ENCODE measurements around the gene IMMT.
"Not testable (repeated sequence)": the region's sequence is repeated elsewhere in the genome, so short reads cannot be mapped to it uniquely, and the experiment has no call there.

IMMT gene

GRCh38 chr2:86195055-86195807 lies at the start of gene IMMT:
Gene IMMT (minus strand): TSS chr2:86195462. CDS start chr2:86195382, 80 bp downstream.
- DNase-seq = peak; percentile 98

DNA sequence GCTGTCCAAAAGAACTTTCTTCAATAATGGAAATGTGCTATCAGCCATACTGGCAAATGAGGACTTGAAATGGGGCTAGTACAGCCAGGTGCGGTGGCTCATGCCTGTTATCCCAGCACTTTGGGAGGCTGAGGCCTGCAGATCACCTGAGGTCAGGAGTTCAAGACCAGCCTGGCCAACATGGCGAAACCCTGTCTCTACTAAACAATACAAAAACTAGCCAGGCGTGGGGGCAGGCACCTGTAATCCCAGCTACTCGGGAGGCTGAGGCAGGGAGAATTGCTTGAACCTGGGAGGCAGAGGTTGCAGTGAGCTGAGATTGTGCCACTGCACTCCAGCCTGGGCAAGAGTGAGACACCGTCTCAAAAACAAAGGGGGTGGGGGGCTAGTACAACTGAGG lies 49.5 kb upstream of the IMMT start:
- not testable (repeated sequence) for DNase-seq

DNA sequence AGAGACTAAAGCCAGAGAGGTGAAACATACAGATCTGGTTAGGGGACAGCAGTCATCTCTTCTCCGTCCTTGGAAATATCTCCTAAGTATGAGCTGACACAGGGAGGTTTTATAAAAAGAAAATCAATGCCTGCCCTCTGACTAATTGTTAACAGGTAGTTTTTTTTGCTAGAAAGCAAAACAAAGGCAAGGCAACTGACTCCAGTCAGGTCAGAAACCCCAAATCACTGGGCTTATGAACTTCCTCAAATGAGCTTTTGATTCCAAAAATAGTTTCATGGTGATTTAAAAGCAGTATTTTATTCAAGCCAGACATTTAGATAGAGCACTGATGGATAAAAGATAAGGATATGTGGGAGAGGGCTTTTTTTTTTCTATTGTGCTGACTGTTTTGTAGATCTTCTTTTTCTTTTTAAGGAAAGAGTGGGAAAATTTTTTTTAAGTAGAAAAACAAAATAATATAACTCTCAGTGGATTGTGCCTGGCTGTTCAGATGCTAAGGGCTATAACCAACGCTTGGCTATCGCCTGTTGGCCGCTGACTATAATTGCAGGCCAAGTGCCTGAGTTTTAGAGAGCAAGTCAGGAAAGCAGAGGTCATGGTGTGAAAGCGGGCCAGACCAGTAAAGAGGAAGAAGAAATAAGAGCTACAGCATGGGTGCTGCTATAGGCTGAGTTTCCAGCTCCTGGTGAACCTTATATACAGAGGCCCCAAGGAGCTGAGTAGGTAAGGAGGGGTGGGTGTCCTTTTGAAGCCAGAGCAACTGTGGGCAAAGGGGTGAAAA lies 48.9 kb upstream of the IMMT start:
- DNase-seq = no peak

- no peak for DNase-seq
Measured at GRCh38 chr2:86243272-86243671, 48.0 kb upstream of the IMMT start.

DNA sequence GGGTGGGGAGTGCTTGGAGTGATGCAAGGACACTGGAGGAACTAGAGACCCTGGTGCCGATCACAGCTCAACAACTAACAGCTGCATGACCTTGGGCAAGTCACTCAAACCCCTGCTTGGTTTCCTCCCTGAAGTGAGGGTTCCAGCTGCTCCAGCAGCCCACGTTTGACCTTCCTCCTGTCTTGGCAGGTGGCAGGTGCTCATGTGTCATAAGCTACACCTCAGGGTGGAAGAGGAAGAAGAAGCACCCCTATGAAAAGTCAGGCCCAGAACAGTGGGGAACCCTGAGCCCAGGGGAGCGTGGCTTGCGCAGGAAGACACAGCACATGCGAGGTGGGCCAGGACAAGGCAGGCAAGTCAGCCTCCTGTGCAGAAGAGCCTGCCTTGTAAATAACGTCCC lies 46.3 kb upstream of the IMMT start:
- DNase-seq = no peak

DNA sequence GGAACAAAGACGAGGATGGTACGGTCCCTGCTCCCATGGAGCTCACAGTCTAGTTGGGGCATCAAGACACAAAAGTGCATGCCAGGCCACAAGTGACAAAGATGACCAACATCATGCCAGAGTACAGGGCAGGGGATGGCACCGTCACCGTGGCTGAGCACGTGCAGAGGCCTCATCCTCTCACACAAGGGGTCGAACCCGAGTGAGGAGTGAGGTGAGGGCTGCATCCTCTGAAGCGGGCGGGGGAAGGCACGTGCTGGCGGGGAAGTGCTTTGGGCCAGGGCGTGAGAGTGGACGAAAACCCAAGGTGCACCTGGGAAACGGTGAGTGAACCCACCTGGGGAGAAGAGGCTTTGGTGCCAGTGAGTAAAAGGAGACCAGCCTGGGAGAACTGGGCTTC lies 45.0 kb upstream of the IMMT start:
- DNase-seq = no peak

DNA sequence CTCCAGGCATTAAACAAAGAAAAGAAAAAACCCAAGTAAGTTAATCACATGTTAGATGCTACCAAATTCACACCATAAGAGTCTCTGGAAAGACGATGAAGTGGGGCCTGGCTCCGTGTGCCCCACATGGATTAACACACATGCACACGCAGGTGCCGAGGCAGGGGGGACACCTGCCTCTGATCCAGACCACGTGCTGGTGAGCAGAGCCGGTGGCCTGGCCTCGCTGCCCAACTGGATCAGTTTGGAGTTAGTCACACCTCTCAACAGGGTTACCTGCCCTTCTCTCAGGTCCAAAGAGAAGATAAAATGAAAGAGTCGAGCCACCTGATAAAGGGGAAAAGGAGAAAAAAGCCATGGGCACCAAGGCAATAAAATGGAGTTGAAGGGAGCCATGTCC lies 44.5 kb upstream of the IMMT start:
- DNase-seq = no peak

DNA sequence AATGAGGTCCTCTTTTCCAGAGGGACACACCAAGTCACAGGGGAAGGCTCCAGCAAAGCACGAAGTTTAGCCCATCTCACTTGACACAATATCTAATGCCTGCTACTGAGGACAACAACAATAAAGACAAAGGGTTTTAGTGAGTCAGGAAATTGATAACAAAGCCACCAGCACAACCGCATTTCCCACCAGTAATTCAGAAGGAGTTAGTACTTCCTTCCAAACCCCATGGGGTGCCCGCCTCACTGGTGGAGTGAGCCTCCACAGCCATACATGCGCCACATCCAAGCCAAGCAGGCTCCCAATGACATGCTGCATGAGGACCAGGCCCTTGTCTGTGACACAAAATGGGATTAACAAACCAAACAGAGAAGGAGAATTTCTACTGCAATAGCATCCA lies 44.1 kb upstream of the IMMT start:
- DNase-seq = no peak

GRCh38 chr2:86238354-86238753 lies 43.1 kb upstream of the IMMT start:
- DNase-seq = no peak

DNA sequence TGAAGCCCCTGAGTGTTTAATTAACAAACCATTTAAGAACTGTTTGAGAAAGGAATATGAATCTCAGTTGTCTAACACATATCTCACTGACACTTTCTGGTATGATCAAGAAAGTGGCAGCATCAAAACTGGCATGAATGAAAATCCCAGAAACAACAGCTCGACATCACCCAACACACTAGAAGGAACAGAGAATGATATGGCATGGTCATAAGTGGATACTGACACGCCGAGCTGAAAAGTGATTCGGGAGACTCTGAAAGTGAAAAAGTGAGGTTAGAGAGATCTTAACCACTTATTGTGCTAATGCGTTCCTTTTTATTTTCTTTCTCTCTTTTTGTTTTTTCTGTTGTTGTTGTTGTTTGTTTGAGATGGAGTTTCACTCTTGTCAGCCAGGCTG lies 41.9 kb upstream of the IMMT start:
- DNase-seq = no peak

- DNase-seq = no peak
Measured at GRCh38 chr2:86235196-86235980, 40.1 kb upstream of the IMMT start.

DNA sequence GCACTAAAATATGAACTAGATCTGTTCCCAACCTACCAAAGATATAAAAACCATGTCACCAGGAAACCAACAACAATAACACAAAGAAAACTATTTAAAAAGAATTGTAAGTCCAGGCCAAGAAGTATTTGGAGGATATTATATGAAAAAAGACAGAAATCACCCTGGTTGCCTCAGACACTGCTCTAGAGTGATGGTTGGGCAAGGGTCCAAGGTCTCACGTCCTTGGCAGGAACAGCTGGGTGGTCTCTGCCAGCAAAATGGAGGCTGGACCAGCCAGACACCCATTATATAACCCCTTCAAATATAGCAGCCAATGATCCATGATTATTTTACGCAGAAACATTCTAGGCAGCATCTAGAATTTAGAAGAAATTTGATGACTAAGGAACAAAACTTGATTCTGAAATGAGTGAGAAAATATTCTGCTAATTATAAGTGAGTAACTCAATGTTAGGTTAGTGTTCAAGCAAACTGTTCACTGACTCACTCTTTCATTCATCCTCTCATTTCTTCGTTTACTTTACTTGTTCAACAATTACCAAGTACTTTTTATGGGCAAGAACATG lies 39.4 kb upstream of the IMMT start:
- no peak for DNase-seq

GRCh38 chr2:86233436-86233835 lies 38.2 kb upstream of the IMMT start:
- no peak for DNase-seq

- DNase-seq = no peak
Measured at GRCh38 chr2:86232910-86233309, 37.6 kb upstream of the IMMT start.

DNA sequence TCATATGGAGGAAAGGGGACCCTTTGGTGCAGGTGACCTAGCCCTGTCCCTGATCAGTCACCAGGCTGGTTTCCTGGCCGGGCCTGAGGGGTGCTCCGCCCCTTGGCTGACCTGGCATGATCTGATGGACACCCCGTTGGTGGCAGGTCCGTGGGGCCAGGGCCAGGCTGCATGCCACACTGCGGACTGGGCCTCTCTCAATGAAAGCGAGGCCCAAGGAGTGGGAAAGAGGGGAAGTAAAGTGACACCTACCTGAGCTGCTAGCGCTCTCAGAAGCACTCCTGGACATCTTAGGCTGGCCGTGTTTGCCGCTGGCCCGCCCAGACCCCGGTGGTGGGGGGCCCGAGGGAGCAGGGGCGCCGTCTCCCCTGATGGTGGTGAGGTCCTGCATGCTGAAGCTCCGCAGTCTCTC lies 37.1 kb upstream of the IMMT start:
- DNase-seq = no peak

- DNase-seq = no peak
Measured at GRCh38 chr2:86231680-86232372, 36.6 kb upstream of the IMMT start.

DNA sequence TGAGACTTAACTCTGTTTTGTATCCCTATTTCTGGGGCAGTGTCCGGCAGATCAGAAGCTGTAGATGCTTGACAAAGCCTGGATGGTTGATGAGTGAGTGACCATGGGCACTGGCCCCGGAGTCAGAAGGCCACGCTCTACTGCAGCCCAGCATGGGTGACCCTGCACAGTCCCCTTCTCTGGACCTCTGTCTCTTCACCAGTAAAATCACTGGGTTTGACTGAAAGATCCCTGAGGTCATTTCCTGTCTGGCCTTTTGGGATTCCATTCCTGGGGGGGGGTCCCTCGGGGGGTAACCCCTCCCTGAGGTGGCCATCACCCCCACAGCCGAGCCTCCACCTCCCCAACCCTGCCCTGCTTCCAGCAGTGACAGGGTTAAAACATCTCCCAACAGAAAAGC lies 35.7 kb upstream of the IMMT start:
- DNase-seq = no peak

- DNase-seq = no peak
Measured at GRCh38 chr2:86229221-86229620, 34.0 kb upstream of the IMMT start.

- DNase-seq = not testable (repeated sequence)
Measured at GRCh38 chr2:86228574-86228973, 33.3 kb upstream of the IMMT start.

DNA sequence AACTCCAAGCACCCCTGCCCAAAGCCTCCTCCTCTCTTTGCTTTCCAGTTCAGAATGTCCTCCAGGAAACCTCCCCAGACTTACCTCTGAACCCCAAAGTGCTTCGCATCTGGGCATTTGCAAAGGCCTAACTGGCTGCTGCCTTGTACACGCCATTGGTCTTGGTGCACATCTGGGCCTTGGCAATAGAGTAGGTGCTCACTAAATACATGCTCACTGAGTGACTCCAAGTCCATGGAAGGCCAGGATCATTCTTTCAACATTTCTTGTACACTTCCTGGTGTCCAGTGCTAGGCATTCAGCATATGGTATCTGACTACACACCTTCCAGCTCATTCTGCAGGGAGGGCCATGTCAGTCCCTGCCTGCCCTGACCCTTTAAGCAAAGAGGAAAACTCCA lies 32.4 kb upstream of the IMMT start:
- DNase-seq = no peak

- DNase-seq = no peak
Measured at GRCh38 chr2:86226636-86227520, 31.6 kb upstream of the IMMT start.

GRCh38 chr2:86226070-86226469 lies 30.8 kb upstream of the IMMT start:
- no peak for DNase-seq

Data from right hindlimb (tissue), 1 donor.